Gastrocnemius medialis (tissue), 4 donors: Measurements from ENCODE around the gene CAMK2N2.

Experiments used
- POLR2A ChIP-seq, 2 donors: fragments of 450-650 bp; IDR thresholded peaks; one replicate each; pipeline ENCODE4 v1.6.1; 2017; ENCODE audit warnings: antibody characterized with exemption in 2 of 2, mild to moderate bottlenecking in 2 of 2, moderate library complexity in 2 of 2
- TF ChIP-seq, protein P1 (sequence below), 5 experiments: fragments of 450-650 bp in 3 of 5; fragments of 200-600 bp in 2 of 5; sonication (generic) in 2 of 5; IDR thresholded peaks in 4 of 5; conservative IDR thresholded peaks in 1 of 5; 1 replicate in 4 of 5; 2 replicates in 1 of 5; pipeline ENCODE4 v1.5.1; 2016 to 2019; ENCODE audit warnings: antibody characterized with exemption in 5 of 5, mild to moderate bottlenecking in 3 of 5, moderate library complexity in 3 of 5

DNA sequence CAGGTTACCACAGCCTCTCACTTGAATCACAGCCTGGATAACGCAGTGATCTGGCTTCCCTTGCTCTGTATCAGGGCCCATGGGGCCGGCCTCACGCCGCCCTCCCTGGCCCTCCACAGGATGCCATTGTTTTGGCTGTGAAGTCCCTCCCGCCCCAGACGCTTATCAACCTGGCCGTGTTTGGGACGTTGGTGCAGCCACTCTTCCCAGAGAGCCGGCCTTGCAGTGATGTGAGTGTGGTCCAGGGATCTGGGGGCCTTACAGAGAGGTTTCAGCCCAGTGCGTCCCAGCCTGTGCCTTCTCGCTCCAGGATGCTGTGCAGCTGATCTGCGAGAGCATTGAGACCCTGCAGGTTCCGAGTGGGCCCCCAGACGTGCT, 25.3 kb downstream of the CAMK2N2 start:
- TF ChIP-seq POLR2A (IDR thresholded peaks at IDR 0.05), result no peak
- TF ChIP-seq, protein P1, sequence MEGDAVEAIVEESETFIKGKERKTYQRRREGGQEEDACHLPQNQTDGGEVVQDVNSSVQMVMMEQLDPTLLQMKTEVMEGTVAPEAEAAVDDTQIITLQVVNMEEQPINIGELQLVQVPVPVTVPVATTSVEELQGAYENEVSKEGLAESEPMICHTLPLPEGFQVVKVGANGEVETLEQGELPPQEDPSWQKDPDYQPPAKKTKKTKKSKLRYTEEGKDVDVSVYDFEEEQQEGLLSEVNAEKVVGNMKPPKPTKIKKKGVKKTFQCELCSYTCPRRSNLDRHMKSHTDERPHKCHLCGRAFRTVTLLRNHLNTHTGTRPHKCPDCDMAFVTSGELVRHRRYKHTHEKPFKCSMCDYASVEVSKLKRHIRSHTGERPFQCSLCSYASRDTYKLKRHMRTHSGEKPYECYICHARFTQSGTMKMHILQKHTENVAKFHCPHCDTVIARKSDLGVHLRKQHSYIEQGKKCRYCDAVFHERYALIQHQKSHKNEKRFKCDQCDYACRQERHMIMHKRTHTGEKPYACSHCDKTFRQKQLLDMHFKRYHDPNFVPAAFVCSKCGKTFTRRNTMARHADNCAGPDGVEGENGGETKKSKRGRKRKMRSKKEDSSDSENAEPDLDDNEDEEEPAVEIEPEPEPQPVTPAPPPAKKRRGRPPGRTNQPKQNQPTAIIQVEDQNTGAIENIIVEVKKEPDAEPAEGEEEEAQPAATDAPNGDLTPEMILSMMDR (IDR thresholded peaks at IDR 0.05 in 4 of 5, conservative IDR thresholded peaks at IDR 0.05 in 1 of 5), result no peak
